PFSK-1 (cell line): Measurements from ENCODE around the gene NGFR.

ENCODE experiments used
- POLR2AphosphoS5 ChIP-seq: IDR thresholded peaks from 2 replicates; pipeline ENCODE4 v1.6.1; 2012; ENCODE audit warnings: low read depth, mild to moderate bottlenecking, control low read depth, low read length, moderate library complexity
- SIN3A ChIP-seq: IDR thresholded peaks from 2 replicates; pipeline ENCODE4 v1.6.1; 2012; ENCODE audit warnings: mild to moderate bottlenecking, low read length, moderate library complexity, borderline replicate concordance; ENCODE audit not compliant: insufficient read depth
- TF ChIP-seq, protein P1 (sequence below), 2 experiments: IDR thresholded peaks; 2 replicates each; pipeline versions ENCODE4 v1.6.1 to v1.8.0; 2011 to 2012; ENCODE audit warnings: low read depth in 2 of 2, low read length in 2 of 2, control low read depth in 1 of 2, inconsistent platforms in 1 of 2, mild to moderate bottlenecking in 1 of 2, moderate library complexity in 1 of 2; ENCODE audit not compliant: insufficient read depth in 1 of 2

DNA sequence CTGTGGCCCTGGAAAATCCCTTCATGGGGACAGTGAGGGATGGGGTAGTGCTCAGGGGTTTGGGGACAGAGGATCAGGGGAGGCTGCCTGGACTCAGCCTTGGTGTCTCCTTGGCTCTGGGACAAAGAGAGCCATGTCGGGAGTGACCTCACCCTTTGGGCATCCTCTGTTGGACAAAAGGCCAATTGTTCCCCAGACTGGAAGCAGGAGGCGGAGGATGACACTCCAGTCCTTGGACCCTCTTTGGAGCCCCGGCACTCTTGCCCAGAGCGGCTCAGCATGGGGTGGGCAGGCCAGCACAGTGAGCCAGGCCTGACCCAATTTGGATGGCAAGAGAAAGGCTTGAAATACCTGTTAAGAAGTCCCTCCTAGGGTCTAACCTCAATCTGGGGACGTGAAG, 41.0 kb upstream of the NGFR start:
- TF ChIP-seq, protein P1, sequence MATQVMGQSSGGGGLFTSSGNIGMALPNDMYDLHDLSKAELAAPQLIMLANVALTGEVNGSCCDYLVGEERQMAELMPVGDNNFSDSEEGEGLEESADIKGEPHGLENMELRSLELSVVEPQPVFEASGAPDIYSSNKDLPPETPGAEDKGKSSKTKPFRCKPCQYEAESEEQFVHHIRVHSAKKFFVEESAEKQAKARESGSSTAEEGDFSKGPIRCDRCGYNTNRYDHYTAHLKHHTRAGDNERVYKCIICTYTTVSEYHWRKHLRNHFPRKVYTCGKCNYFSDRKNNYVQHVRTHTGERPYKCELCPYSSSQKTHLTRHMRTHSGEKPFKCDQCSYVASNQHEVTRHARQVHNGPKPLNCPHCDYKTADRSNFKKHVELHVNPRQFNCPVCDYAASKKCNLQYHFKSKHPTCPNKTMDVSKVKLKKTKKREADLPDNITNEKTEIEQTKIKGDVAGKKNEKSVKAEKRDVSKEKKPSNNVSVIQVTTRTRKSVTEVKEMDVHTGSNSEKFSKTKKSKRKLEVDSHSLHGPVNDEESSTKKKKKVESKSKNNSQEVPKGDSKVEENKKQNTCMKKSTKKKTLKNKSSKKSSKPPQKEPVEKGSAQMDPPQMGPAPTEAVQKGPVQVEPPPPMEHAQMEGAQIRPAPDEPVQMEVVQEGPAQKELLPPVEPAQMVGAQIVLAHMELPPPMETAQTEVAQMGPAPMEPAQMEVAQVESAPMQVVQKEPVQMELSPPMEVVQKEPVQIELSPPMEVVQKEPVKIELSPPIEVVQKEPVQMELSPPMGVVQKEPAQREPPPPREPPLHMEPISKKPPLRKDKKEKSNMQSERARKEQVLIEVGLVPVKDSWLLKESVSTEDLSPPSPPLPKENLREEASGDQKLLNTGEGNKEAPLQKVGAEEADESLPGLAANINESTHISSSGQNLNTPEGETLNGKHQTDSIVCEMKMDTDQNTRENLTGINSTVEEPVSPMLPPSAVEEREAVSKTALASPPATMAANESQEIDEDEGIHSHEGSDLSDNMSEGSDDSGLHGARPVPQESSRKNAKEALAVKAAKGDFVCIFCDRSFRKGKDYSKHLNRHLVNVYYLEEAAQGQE (IDR thresholded peaks at IDR 0.05; ENCODE audit: insufficient read depth in 1 of 2, low read depth in 2 of 2, low read length in 2 of 2), result no peak
- TF ChIP-seq SIN3A, result no peak
- TF ChIP-seq POLR2AphosphoS5, result no peak
